ENCODE measurements around the gene CELF3. TPM values are rescaled to one million over a fixed set of nuclear protein-coding genes. Genes with fewer than 3 reads are reported as not detected.

The CELF3 gene
- polyA plus RNA-seq, 1 donor (not counting 4 experiments of a cell fraction or from before 2014, with no cell fraction given) = not detected

DNA sequence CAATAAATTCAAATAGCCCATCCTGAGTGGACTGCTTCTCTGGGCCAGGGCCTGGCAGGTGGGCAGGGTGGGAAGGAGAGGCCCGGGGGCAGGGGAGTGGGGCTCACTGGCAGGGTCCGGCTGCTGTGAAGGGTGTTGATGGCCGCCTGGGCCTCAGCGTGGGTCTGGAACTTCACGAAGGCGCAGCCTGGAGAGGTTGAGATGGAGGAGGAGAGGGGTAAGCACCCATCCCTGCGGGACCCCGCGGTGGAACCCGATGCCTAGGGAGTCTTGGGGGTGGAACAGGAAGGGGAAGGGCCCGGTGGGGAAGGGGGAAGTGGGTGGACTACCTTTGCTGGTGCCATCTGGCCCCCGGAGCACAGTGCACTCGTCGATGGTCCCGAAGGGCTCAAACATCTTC lies 7.7 kb downstream of the CELF3 start:
- dilution Hi-C loops (cut with MboI; ENCODE audit: extremely low pct_ligation_motif_present, low sequenced_read_pairs) = no loop called here
- no peak for TF ChIP-seq EZH2 (IDR thresholded peaks at IDR 0.05; ENCODE audit: low read length)
- TF ChIP-seq CTCF (optimal IDR thresholded peaks at IDR 0.05 in 1 of 3, IDR thresholded peaks at IDR 0.05 in 1 of 3, conservative IDR thresholded peaks at IDR 0.05 in 1 of 3; ENCODE audit: extremely low read depth in 1 of 3, insufficient read depth in 2 of 3, low read length in 3 of 3) = no peak
- Histone ChIP-seq H3K9ac (ENCODE audit: control insufficient read depth, extremely low read depth, insufficient read depth, low read length) (no peak overlapping the region), H3K4me3 (ENCODE audit: control insufficient read depth in 2 of 3, extremely low read depth in 1 of 3, insufficient read depth in 2 of 3, low read depth in 1 of 3, low read length in 3 of 3) (no peak overlapping the region), H2AFZ (ENCODE audit: control insufficient read depth, low read length) (no peak overlapping the region), H3K9me3 (ENCODE audit: control insufficient read depth, low read depth, low read length) (no peaks in the 10 kb centered on the region), H3K36me3 (ENCODE audit: control insufficient read depth in 2 of 2, extremely low read depth in 1 of 2, insufficient read depth in 2 of 2, low read length in 2 of 2) (no peaks in the 10 kb centered on the region), H3K9me1 (ENCODE audit: control insufficient read depth, extremely low read depth, insufficient read depth, low read length) (no peaks in the 10 kb centered on the region), H3K4me1 (ENCODE audit: control insufficient read depth, extremely low read depth, insufficient read depth, low read length) (peaks cover 6% of the 10 kb centered on the region), H3K27ac (ENCODE audit: control insufficient read depth, insufficient read depth, low read length) (no peak overlapping the region), H3K27me3 (ENCODE audit: control insufficient read depth, extremely low read depth, insufficient read depth, low read length) (peaks cover 5% of the 10 kb centered on the region), H4K20me1 (ENCODE audit: control insufficient read depth, extremely low read depth, insufficient read depth, low read length) (no peaks in the 10 kb centered on the region), H3K79me2 (ENCODE audit: control insufficient read depth, insufficient read depth, low read length) (no peaks in the 10 kb centered on the region), H3K4me2 (ENCODE audit: control insufficient read depth, extremely low read depth, insufficient read depth, low read depth, low read length) (no peak overlapping the region)
- DNase-seq (ENCODE audit: low read depth, low spot score) (no peak), FAIRE-seq (no peak)

GRCh38 chr1:151707541-151708065 lies 9.0 kb downstream of the CELF3 start:
- H3K9ac ChIP-seq (ENCODE audit: control insufficient read depth, extremely low read depth, insufficient read depth, low read length) = no peak overlapping the region
- H3K9me1 ChIP-seq (ENCODE audit: control insufficient read depth, extremely low read depth, insufficient read depth, low read length) = no peaks in the 10 kb centered on the region
- H3K4me2 ChIP-seq (ENCODE audit: control insufficient read depth, extremely low read depth, insufficient read depth, low read depth, low read length) = no peak overlapping the region
- no peak for DNase-seq (ENCODE audit: low read depth, low spot score)
- no peaks in the 10 kb centered on the region for H3K79me2 ChIP-seq (ENCODE audit: control insufficient read depth, insufficient read depth, low read length)
- no peak overlapping the region for H2AFZ ChIP-seq (ENCODE audit: control insufficient read depth, low read length)
- H3K27me3 ChIP-seq (ENCODE audit: control insufficient read depth, extremely low read depth, insufficient read depth, low read length) = peaks cover 5% of the 10 kb centered on the region
- dilution Hi-C loops (cut with MboI; ENCODE audit: extremely low pct_ligation_motif_present, low sequenced_read_pairs) = no loop called here
- no peaks in the 10 kb centered on the region for H3K36me3 ChIP-seq (ENCODE audit: control insufficient read depth in 2 of 2, extremely low read depth in 1 of 2, insufficient read depth in 2 of 2, low read length in 2 of 2)
- H4K20me1 ChIP-seq (ENCODE audit: control insufficient read depth, extremely low read depth, insufficient read depth, low read length) = no peaks in the 10 kb centered on the region
- FAIRE-seq = no peak
- no peaks in the 10 kb centered on the region for H3K9me3 ChIP-seq (ENCODE audit: control insufficient read depth, low read depth, low read length)
- H3K4me3 ChIP-seq (ENCODE audit: control insufficient read depth in 2 of 3, extremely low read depth in 1 of 3, insufficient read depth in 2 of 3, low read depth in 1 of 3, low read length in 3 of 3) = no peak overlapping the region
- no peaks in the 10 kb centered on the region for H3K4me1 ChIP-seq (ENCODE audit: control insufficient read depth, extremely low read depth, insufficient read depth, low read length)
- H3K27ac ChIP-seq (ENCODE audit: control insufficient read depth, insufficient read depth, low read length) = no peak overlapping the region
- no peak for TF ChIP-seq CTCF (optimal IDR thresholded peaks at IDR 0.05 in 1 of 3, IDR thresholded peaks at IDR 0.05 in 1 of 3, conservative IDR thresholded peaks at IDR 0.05 in 1 of 3; ENCODE audit: extremely low read depth in 1 of 3, insufficient read depth in 2 of 3, low read length in 3 of 3)
- no peak for TF ChIP-seq EZH2 (IDR thresholded peaks at IDR 0.05; ENCODE audit: low read length)
